K562 (cell line): Measurements from ENCODE around the gene TAF10. TPM values are rescaled to one million over a fixed set of nuclear protein-coding genes. Genes with fewer than 3 reads are reported as not detected.

ENCODE experiments used
- CHCHD3 ChIP-seq: fragments of 250-450 bp; sonication (Bioruptor Pico); IDR thresholded peaks from 2 replicates; pipeline ENCODE4 v2.1.2; 2022; ENCODE audit warnings: mild to moderate bottlenecking
- E2F5 ChIP-seq: sonication (generic); formaldehyde crosslinking; IDR thresholded peaks from 2 replicates; pipeline ENCODE4 v1.8.0; 2022; ENCODE audit warnings: mild to moderate bottlenecking, missing genetic modification reagents
- GABPB1 ChIP-seq: sonication (generic); formaldehyde crosslinking; IDR thresholded peaks from 2 replicates; pipeline ENCODE4 v1.8.0; 2022; ENCODE audit warnings: mild to moderate bottlenecking, missing genetic modification reagents
- HSF4 ChIP-seq: fragments of 250-450 bp; sonication (Bioruptor Pico); IDR thresholded peaks from 2 replicates; pipeline ENCODE4 v2.1.2; 2022; ENCODE audit warnings: mild to moderate bottlenecking, moderate library complexity, borderline replicate concordance
- ILF3 ChIP-seq: fragments of 450-650 bp; IDR thresholded peaks from 2 replicates; pipeline ENCODE4 v1.6.1; 2018; ENCODE audit warnings: antibody characterized with exemption, mild to moderate bottlenecking, moderate library complexity, borderline replicate concordance
- KDM4B ChIP-seq, 2 experiments: fragments of 450-650 bp in 1 of 2; sonication (generic) in 1 of 2; IDR thresholded peaks; 2 replicates each; pipeline ENCODE4 v1.6.1; 2016 to 2017; ENCODE audit warnings: borderline replicate concordance in 2 of 2, antibody characterized with exemption in 1 of 2, low read depth in 1 of 2, mild to moderate bottlenecking in 1 of 2
- KHSRP ChIP-seq: fragments of 450-650 bp; IDR thresholded peaks from 2 replicates; pipeline ENCODE4 v1.6.1; 2017
- MTA1 ChIP-seq: fragments of 450-650 bp; IDR thresholded peaks from 2 replicates; pipeline ENCODE4 v1.6.1; 2017; ENCODE audit warnings: borderline replicate concordance
- RBM34 ChIP-seq: fragments of 200-400 bp; formaldehyde crosslinking; IDR thresholded peaks from 2 replicates; pipeline ENCODE4 v1.6.1; 2018; ENCODE audit warnings: low read length, borderline replicate concordance; ENCODE audit not compliant: insufficient read depth
- SIRT6 ChIP-seq: IDR thresholded peaks from one replicate; pipeline ENCODE4 v1.6.1; 2012; ENCODE audit warnings: low read depth, mild to moderate bottlenecking, control low read depth, inconsistent platforms, low read length, moderate library complexity
- TAF1 ChIP-seq: IDR thresholded peaks from 2 replicates; pipeline ENCODE4 v1.6.1; 2011; ENCODE audit warnings: mild to moderate bottlenecking, low read length, moderate library complexity; ENCODE audit not compliant: insufficient read depth, control insufficient read depth, severe bottlenecking; ENCODE audit errors: extremely low read depth
- ZEB2 ChIP-seq: fragments of 450-650 bp; IDR thresholded peaks from 2 replicates; pipeline ENCODE4 v1.6.1; 2016
- ZNF217 ChIP-seq: sonication (generic); formaldehyde crosslinking; IDR thresholded peaks from 2 replicates; pipeline ENCODE4 v1.8.0; 2022; ENCODE audit warnings: mild to moderate bottlenecking, missing genetic modification reagents
- ZNF584 ChIP-seq: fragments of 200-800 bp; sonication (Bioruptor generic); IDR thresholded peaks from 2 replicates; pipeline ENCODE4 v1.6.1; 2016; ENCODE audit warnings: low read depth, mild to moderate bottlenecking, missing genetic modification characterization, missing compliant biosample characterization
- ZNF668 ChIP-seq: fragments of 250-450 bp; sonication (Bioruptor Pico); IDR thresholded peaks from 2 replicates; pipeline ENCODE4 v1.8.0; 2022; ENCODE audit warnings: mild to moderate bottlenecking, inconsistent platforms
- polyA plus RNA-seq, 8 experiments: library from polyadenylated mRNA; depleted of rRNA in 4 of 8; stranded (reverse) in 5 of 8; unstranded in 3 of 8; fragments of >200 nt; fragmentation: Nextera tagmentation in 2 of 8; fragmentation: Illumina TruSeq in 1 of 8; extraction: Ambion mirVana in 2 of 8; extraction: Trizol in 1 of 8; gene quantifications; 2 replicates each; pipeline versions ENCODE4 v1.2.1 to v1.2.3, GENCODE V29; 2011 to 2014; ENCODE audit warnings: inconsistent platforms in 1 of 8, missing spikeins in 1 of 8
- total RNA-seq, 7 experiments: library from RNA; depleted of rRNA in 6 of 7; stranded (reverse); fragments of >200 nt in 6 of 7; fragmentation: Illumina TruSeq in 2 of 7; extraction: Trizol in 2 of 7; gene quantifications; 2 replicates each; pipeline versions ENCODE4 v1.2.1 to v1.2.3, GENCODE V29; 2011 to 2021; ENCODE audit warnings: low replicate concordance in 1 of 7
- TF ChIP-seq, protein P1 (sequence below): fragments of 200-600 bp; sonication (generic); IDR thresholded peaks from one replicate; pipeline ENCODE4 v1.6.1; 2012; ENCODE audit warnings: mild to moderate bottlenecking, low read depth, low read length, inconsistent platforms

The TAF10 gene
- total and polyA plus RNA-seq, 9 of the 15 experiments (the other 6 are each of a cell fraction or from before 2014, with no cell fraction given) = 19.5 to 197 (median 121) TPM

DNA sequence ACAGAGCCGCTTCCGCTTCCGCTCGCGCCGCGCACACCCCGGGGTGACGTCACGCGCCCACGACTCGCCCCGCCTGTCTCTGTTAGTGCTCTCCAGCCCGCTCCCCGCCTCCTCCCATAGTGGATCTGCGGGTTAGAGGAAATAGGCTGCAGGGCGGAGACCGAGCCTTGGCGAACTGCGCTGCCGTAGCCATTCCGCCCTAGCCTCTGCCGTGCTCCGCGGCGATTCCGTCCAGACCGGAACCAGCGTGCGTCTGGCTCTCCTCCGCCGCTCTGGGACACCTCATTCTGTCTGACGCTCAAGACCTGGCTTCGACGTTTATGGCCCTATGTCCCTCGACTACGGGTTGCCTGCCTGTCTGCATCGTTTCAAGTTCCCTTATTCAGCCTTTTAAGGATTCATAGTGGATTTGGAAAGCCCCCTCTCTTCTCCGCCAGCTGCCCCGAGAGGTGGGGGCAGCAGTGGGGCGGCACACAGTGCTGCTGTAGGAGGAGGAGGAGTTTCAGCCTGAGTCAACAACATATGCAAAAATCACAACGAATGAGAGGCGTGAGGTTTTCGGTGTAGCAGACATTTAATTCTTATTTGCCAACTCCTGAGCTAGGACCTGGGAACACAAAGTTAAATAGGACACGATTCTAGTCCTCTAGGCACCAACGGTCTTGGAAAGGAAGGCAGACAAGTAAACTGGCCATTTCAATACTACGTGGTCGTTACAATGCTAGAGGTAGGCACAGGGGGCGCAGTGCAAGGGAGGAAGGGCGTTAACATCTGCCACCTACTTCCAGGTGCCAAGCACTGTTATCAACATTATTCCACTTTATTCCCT lies at the start of gene TAF10 (continued):
- TF ChIP-seq, protein P1, sequence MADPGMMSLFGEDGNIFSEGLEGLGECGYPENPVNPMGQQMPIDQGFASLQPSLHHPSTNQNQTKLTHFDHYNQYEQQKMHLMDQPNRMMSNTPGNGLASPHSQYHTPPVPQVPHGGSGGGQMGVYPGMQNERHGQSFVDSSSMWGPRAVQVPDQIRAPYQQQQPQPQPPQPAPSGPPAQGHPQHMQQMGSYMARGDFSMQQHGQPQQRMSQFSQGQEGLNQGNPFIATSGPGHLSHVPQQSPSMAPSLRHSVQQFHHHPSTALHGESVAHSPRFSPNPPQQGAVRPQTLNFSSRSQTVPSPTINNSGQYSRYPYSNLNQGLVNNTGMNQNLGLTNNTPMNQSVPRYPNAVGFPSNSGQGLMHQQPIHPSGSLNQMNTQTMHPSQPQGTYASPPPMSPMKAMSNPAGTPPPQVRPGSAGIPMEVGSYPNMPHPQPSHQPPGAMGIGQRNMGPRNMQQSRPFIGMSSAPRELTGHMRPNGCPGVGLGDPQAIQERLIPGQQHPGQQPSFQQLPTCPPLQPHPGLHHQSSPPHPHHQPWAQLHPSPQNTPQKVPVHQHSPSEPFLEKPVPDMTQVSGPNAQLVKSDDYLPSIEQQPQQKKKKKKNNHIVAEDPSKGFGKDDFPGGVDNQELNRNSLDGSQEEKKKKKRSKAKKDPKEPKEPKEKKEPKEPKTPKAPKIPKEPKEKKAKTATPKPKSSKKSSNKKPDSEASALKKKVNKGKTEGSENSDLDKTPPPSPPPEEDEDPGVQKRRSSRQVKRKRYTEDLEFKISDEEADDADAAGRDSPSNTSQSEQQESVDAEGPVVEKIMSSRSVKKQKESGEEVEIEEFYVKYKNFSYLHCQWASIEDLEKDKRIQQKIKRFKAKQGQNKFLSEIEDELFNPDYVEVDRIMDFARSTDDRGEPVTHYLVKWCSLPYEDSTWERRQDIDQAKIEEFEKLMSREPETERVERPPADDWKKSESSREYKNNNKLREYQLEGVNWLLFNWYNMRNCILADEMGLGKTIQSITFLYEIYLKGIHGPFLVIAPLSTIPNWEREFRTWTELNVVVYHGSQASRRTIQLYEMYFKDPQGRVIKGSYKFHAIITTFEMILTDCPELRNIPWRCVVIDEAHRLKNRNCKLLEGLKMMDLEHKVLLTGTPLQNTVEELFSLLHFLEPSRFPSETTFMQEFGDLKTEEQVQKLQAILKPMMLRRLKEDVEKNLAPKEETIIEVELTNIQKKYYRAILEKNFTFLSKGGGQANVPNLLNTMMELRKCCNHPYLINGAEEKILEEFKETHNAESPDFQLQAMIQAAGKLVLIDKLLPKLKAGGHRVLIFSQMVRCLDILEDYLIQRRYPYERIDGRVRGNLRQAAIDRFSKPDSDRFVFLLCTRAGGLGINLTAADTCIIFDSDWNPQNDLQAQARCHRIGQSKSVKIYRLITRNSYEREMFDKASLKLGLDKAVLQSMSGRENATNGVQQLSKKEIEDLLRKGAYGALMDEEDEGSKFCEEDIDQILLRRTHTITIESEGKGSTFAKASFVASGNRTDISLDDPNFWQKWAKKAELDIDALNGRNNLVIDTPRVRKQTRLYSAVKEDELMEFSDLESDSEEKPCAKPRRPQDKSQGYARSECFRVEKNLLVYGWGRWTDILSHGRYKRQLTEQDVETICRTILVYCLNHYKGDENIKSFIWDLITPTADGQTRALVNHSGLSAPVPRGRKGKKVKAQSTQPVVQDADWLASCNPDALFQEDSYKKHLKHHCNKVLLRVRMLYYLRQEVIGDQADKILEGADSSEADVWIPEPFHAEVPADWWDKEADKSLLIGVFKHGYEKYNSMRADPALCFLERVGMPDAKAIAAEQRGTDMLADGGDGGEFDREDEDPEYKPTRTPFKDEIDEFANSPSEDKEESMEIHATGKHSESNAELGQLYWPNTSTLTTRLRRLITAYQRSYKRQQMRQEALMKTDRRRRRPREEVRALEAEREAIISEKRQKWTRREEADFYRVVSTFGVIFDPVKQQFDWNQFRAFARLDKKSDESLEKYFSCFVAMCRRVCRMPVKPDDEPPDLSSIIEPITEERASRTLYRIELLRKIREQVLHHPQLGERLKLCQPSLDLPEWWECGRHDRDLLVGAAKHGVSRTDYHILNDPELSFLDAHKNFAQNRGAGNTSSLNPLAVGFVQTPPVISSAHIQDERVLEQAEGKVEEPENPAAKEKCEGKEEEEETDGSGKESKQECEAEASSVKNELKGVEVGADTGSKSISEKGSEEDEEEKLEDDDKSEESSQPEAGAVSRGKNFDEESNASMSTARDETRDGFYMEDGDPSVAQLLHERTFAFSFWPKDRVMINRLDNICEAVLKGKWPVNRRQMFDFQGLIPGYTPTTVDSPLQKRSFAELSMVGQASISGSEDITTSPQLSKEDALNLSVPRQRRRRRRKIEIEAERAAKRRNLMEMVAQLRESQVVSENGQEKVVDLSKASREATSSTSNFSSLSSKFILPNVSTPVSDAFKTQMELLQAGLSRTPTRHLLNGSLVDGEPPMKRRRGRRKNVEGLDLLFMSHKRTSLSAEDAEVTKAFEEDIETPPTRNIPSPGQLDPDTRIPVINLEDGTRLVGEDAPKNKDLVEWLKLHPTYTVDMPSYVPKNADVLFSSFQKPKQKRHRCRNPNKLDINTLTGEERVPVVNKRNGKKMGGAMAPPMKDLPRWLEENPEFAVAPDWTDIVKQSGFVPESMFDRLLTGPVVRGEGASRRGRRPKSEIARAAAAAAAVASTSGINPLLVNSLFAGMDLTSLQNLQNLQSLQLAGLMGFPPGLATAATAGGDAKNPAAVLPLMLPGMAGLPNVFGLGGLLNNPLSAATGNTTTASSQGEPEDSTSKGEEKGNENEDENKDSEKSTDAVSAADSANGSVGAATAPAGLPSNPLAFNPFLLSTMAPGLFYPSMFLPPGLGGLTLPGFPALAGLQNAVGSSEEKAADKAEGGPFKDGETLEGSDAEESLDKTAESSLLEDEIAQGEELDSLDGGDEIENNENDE = no peak
- peak in 1 of 2 experiments; percentile 95; a peak in 2 of 4 replicates for TF ChIP-seq KDM4B (IDR thresholded peaks at IDR 0.05; ENCODE audit: borderline replicate concordance in 2 of 2, low read depth in 1 of 2)
- TF ChIP-seq GABPB1 (CRISPR knock-in tag) = peak; percentile 91
- TF ChIP-seq ILF3 = no peak
- TF ChIP-seq TAF1 = peak; percentile 93
- TF ChIP-seq ZNF584 (CRISPR knock-in tag) = no peak; the same call in 1 of the 2 replicates
- TF ChIP-seq RBM34 = no peak
- 0 out of 2 replicates have a peak, but pooled peaks have one; percentile 21 for TF ChIP-seq CHCHD3
- TF ChIP-seq ZNF668 (CRISPR knock-in tag) = no peak
- no peak for TF ChIP-seq SIRT6
- peak; percentile 62; the same call in 1 of the 2 replicates for TF ChIP-seq KHSRP
- no peak for TF ChIP-seq E2F5 (CRISPR knock-in tag)
- no peak for TF ChIP-seq HSF4
- TF ChIP-seq ZEB2 = no peak
- no peak for TF ChIP-seq ZNF217
- TF ChIP-seq MTA1 = peak; percentile 22; the same call in 1 of the 2 replicates
